Measurements from ENCODE around the gene SOX3.

DNA sequence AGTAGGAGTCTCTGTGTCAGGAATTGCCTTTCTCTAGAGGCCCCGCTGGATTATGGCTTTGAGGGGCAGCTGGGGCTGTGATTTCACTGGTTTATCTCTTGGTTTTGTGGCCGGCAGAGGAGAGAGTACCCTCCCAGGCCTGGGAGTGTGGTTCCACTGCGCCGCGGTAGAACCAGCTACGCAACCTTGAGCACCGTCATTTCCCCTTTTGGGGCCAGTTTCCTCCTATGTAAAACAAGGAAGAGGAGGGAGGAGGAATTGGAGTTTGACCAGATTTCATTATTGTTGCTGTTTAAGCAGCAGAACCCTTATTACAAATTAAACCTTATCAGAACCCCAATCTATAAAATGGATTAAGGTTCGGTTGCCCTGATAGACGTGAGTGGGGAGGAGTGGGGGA, 4.4 kb downstream of the SOX3 start:
- TF ChIP-seq CTCF (IDR thresholded peaks at IDR 0.05) (no peak), EZH2 (IDR thresholded peaks at IDR 0.05) (no peak)
